HUES48 (cell line): ENCODE measurements around the gene SHH.

Experiments
- H3K27ac ChIP-seq: one replicate; pipeline ENCODE4 v1.7.0; 2013; ENCODE audit warnings: low read depth, low read length, inconsistent platforms
- H3K27me3 ChIP-seq: 2 replicates; pipeline ENCODE4 v1.6.1; 2013; ENCODE audit warnings: mild to moderate bottlenecking, low read length; ENCODE audit not compliant: control insufficient read depth, insufficient read depth
- H3K36me3 ChIP-seq: 2 replicates; pipeline ENCODE4 v1.6.1; 2013; ENCODE audit warnings: low read length; ENCODE audit not compliant: control insufficient read depth, insufficient read depth
- H3K4me1 ChIP-seq: 2 replicates; pipeline ENCODE4 v1.6.1; 2013; ENCODE audit warnings: mild to moderate bottlenecking, low read length; ENCODE audit not compliant: control insufficient read depth, insufficient read depth
- H3K4me3 ChIP-seq: 2 replicates; pipeline ENCODE4 v1.5.1; 2013; ENCODE audit warnings: mild to moderate bottlenecking, low read depth, low read length
- H3K9ac ChIP-seq: 2 replicates; pipeline ENCODE4 v1.6.1; 2013; ENCODE audit warnings: mild to moderate bottlenecking, low read depth, low read length, moderate library complexity
- H3K9me3 ChIP-seq: 2 replicates; pipeline ENCODE4 v1.6.1; 2013; ENCODE audit warnings: low read length; ENCODE audit not compliant: control insufficient read depth, insufficient read depth

Gene SHH

GRCh38 chr7:155831807-155832524 lies 19.7 kb upstream of the SHH start:
- no peak overlapping the region for H3K9ac ChIP-seq
- no peaks in the 10 kb centered on the region for H3K27me3 ChIP-seq

GRCh38 chr7:155830961-155831806 lies 18.9 kb upstream of the SHH start:
- H3K27me3 ChIP-seq, result no peaks in the 10 kb centered on the region
- no peak overlapping the region for H3K4me3 ChIP-seq
- no peaks in the 10 kb centered on the region for H3K36me3 ChIP-seq
- no peak overlapping the region for H3K27ac ChIP-seq
- 0 out of 2 replicates have a peak, but pooled peaks cover under 1% of the 10 kb centered on the region for H3K4me1 ChIP-seq
- no peaks in the 10 kb centered on the region for H3K9me3 ChIP-seq
- no peak overlapping the region for H3K9ac ChIP-seq

More at GRCh38 chr7:155831807-155832524, 19.7 kb upstream of the SHH start:
- Histone ChIP-seq H3K9me3 (no peaks in the 10 kb centered on the region), H3K4me1 (0 out of 2 replicates have a peak, but pooled peaks cover 4% of the 10 kb centered on the region), H3K4me3 (no peak overlapping the region), H3K36me3 (no peaks in the 10 kb centered on the region), H3K27ac (no peak overlapping the region)

DNA sequence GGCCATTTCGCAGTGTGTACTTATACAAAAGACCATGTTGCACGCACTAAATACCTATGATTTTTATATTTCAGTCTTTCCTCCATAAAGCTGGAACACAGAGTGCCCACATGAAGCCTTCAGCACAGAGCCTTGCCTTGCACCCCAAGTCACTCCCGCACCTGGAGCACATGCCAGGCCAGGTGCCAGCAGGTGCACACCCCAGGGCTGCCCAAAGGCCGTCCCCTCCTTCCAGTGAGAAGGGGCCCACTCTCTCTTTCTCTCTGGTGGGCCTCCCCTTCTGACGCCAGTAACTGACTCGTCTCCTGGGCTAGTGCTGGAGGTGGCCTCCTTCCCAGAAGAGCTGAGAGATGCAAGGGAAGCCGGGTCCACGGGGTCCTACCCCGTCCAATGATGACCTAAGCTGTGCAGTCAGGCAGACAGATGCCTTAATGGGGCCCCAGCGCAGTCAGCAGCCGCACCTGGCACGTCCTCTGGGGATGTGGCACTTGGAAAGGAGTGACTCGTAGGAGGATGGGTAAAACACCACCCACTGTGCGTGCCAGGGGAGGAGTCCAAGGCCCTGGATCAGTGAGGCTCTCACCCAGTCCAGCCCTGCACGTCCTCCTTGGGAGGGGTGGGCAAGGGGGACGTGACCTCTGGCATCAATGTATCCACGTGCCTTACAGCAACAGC lies 17.7 kb upstream of the SHH start:
- H3K4me3 ChIP-seq, result no peak overlapping the region
- H3K4me1 ChIP-seq, result no peaks in the 10 kb centered on the region
- no peaks in the 10 kb centered on the region for H3K9me3 ChIP-seq
- no peak overlapping the region for H3K27ac ChIP-seq
- H3K9ac ChIP-seq, result no peak overlapping the region
- H3K36me3 ChIP-seq, result no peaks in the 10 kb centered on the region
- no peaks in the 10 kb centered on the region for H3K27me3 ChIP-seq

DNA sequence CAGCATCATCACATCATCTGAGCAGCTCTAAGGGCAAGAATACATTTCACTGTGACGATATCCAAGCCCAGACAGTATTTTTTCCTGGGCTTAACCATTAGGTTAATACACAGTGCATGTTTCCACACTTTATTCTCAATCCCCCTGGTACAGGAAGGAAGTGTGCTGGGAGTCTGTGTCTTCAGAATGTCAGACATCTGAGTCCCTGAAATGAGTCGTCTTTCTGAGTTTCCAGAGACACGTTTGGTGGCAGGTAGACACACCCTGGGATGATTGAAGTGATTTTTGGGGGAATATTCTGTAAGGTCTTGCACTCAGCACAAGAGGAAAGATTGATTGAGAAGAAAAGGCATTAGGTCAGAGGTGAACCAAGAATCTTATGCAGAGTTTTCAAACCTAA lies 13.1 kb upstream of the SHH start:
- H3K4me1 ChIP-seq, result no peaks in the 10 kb centered on the region
- no peak overlapping the region for H3K9ac ChIP-seq
- no peak overlapping the region for H3K27ac ChIP-seq
- H3K4me3 ChIP-seq, result no peak overlapping the region
- no peaks in the 10 kb centered on the region for H3K36me3 ChIP-seq
- H3K9me3 ChIP-seq, result no peaks in the 10 kb centered on the region
- no peaks in the 10 kb centered on the region for H3K27me3 ChIP-seq

- Histone ChIP-seq H3K9ac (no peak overlapping the region), H3K9me3 (no peaks in the 10 kb centered on the region), H3K36me3 (no peaks in the 10 kb centered on the region), H3K27ac (no peak overlapping the region), H3K27me3 (no peaks in the 10 kb centered on the region), H3K4me1 (no peaks in the 10 kb centered on the region), H3K4me3 (no peak overlapping the region)
These were observed 12.1 kb upstream of the SHH start for GRCh38 chr7:155824227-155824886.

- no peaks in the 10 kb centered on the region for H3K4me1 ChIP-seq
- H3K9ac ChIP-seq, result no peak overlapping the region
- no peaks in the 10 kb centered on the region for H3K36me3 ChIP-seq
- no peak overlapping the region for H3K4me3 ChIP-seq
- H3K9me3 ChIP-seq, result no peaks in the 10 kb centered on the region
- H3K27ac ChIP-seq, result no peak overlapping the region
- H3K27me3 ChIP-seq, result no peaks in the 10 kb centered on the region
These were observed 9.6 kb upstream of the SHH start for GRCh38 chr7:155821851-155822250.

GRCh38 chr7:155820788-155821187 lies 8.5 kb upstream of the SHH start:
- no peaks in the 10 kb centered on the region for H3K4me1 ChIP-seq
- H3K9me3 ChIP-seq, result no peaks in the 10 kb centered on the region
- no peak overlapping the region for H3K27ac ChIP-seq
- peaks cover 3% of the 10 kb centered on the region for H3K27me3 ChIP-seq
- H3K4me3 ChIP-seq, result no peak overlapping the region
- no peaks in the 10 kb centered on the region for H3K36me3 ChIP-seq
- no peak overlapping the region for H3K9ac ChIP-seq

DNA sequence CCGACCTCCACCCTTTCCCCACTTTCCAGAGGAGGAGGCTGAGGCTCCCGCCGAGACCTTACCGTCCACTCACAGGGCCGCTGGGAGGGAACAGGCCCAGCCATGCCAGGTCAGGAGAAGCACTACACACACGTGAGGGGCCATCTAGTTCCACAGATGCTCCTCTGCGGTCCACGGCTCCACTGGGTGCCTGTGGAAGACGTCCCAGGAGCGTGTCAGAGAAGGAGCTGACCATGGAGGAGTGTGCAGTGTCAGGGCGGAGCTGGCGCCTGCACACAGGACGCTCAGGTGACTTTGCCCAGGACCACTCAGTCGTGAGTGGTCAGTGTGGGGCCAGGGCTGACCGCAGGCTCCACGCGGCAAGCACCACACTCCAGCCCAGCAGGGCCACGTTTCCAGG lies 8.0 kb upstream of the SHH start:
- H3K4me1 ChIP-seq, result 0 out of 2 replicates have a peak, but pooled peaks cover 3% of the 10 kb centered on the region
- H3K9me3 ChIP-seq, result no peaks in the 10 kb centered on the region
- peaks cover 9% of the 10 kb centered on the region for H3K27me3 ChIP-seq
- no peak overlapping the region for H3K4me3 ChIP-seq
- H3K9ac ChIP-seq, result no peak overlapping the region
- no peaks in the 10 kb centered on the region for H3K36me3 ChIP-seq
- H3K27ac ChIP-seq, result no peak overlapping the region

DNA sequence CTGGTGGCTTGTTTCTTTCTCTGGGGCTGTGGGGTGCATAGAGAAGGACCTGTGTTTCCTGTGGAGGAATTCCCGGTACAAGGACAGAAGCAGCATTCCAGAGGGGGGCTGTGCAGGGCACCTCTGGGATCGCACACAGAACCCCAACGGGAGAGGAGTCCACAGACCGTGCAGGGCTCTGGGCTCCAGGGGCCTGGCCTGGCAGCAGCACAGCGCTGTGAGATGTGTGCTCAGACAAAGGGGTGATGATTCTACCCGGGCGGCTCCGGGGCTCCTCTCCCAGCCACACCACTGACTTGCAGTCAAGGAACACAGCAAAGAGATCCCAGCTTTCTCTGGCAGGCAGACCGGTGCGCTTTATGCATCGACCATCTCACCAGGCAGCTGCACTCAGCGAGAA lies 6.9 kb upstream of the SHH start:
- Histone ChIP-seq H3K4me3 (no peak overlapping the region), H3K27ac (no peak overlapping the region), H3K9ac (no peak overlapping the region), H3K4me1 (0 out of 2 replicates have a peak, but pooled peaks cover 3% of the 10 kb centered on the region), H3K9me3 (no peaks in the 10 kb centered on the region), H3K36me3 (no peaks in the 10 kb centered on the region), H3K27me3 (peaks cover 16% of the 10 kb centered on the region)

DNA sequence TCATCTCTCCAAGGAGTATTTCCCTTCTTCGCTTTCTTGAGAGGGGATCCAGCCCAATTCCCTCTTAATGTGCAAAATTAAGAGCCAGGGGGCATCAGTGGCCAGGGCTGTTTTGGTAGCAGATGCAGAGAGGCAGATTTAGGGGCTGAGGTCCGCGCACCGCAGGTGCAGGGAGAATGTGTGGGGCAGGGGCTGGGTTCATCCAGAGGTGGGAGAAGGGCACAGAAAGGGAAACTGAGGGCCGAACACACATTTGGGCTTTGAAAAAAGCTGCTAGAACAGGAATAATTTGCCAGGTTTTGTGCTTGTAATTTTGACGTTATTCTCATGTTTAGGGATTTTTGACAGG lies 6.5 kb upstream of the SHH start:
- H3K9ac ChIP-seq, result no peak overlapping the region
- peaks cover 4% of the 10 kb centered on the region; the same call in 1 of the 2 replicates for H3K4me1 ChIP-seq
- H3K27me3 ChIP-seq, result peaks cover 20% of the 10 kb centered on the region
- H3K9me3 ChIP-seq, result no peaks in the 10 kb centered on the region
- no peak overlapping the region for H3K27ac ChIP-seq
- no peaks in the 10 kb centered on the region for H3K36me3 ChIP-seq
- H3K4me3 ChIP-seq, result no peak overlapping the region
